Superior temporal gyrus (tissue), 1 donor: ENCODE data around the gene HSPB7.
"Not testable (repeated sequence)": the region's sequence is repeated elsewhere in the genome, so short reads cannot be mapped to it uniquely, and the experiment has no call there.

Experiments used
- DNase-seq: peaks from one replicate; pipeline ENCODE4 v3.0.0-alpha.2; 2016; ENCODE audit errors: extremely low spot score

HSPB7 gene

DNA sequence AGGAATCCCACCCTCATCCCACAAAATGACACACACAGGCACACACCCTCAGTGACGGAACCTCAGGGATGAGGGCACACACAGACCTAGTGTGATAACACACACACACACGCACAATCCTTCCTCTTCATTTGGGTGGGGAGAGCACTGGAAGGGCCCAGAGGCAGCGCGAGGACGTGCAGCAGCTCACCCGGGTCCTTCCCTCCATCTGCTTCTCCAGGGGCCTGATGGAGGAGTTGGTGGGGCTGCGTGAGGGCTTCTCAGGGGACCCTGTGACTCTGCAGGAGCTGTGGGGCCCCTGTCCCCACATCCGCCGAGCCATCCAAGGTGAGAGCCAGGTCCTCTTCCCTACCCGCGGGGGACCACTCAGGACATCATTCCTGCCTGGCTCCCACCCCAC, 4.5 kb upstream of the HSPB7 start:
- no peak for DNase-seq

DNA sequence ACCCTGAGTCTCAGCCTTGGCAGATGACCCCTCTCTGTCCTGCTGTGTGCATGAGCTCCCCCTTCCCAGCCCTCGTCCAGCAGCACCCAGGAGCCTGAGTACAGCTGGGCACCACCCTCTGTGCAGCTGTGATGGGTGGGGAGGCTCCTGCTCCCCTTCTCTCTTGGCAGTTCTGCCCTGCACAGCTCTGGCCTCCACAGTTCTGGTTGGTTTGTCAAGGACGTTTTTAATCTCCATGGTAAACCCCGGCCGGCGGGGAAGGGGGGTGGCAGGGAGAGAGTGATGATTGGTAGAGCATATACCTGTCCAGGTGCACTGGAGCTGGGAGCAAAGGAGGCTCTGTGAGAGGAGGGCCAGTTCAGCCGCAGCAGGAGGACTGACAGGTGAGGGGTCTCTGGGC, 3.8 kb upstream of the HSPB7 start, which contains the start of gene CLCNKA:
Gene CLCNKA (plus strand): TSS at position 356 of the 400 bp plus-strand sequence. CDS start 584 bp downstream, outside the sequence.
- no peak for DNase-seq

DNA sequence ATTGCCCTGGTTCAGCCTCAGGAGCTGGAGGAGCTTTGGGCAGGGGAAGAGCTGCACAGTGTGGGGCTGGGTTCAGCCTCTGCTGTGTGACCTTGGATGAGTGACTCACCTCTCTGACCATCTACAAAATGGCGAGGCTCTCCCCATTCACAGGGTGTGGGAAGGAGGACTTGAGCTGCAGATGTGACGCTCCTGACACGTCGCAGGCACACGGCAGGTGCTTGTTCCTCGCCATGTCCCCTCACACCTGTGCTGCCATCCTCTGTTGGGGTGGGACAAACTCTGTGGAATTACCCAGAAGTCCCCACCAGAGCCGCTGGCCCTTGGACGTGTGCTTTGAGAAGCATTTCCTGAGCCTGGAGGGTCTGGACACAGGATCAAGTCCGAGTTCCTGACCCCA, 3.0 kb upstream of the HSPB7 start:
- DNase-seq: not testable (repeated sequence)

DNA sequence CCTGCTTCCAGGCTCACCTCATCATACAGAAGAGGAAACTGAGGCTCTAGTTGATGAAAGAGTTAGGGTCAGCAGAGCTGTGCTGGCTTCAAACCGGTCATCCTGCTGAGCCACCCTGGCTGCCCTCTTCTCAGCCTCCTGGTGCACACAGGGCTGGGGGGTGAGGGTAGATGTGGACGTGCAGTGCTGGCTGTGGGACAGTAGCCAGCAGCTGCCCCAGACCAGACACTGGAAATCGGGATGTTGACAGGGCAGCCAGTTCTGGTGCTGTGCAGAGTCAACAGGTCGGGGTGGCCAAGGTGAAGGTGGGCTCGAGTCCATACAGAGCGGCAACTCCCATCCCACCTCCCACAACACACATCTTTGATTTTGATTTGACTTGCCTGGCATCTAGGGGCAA, 2.5 kb upstream of the HSPB7 start:
- no peak for DNase-seq

DNA sequence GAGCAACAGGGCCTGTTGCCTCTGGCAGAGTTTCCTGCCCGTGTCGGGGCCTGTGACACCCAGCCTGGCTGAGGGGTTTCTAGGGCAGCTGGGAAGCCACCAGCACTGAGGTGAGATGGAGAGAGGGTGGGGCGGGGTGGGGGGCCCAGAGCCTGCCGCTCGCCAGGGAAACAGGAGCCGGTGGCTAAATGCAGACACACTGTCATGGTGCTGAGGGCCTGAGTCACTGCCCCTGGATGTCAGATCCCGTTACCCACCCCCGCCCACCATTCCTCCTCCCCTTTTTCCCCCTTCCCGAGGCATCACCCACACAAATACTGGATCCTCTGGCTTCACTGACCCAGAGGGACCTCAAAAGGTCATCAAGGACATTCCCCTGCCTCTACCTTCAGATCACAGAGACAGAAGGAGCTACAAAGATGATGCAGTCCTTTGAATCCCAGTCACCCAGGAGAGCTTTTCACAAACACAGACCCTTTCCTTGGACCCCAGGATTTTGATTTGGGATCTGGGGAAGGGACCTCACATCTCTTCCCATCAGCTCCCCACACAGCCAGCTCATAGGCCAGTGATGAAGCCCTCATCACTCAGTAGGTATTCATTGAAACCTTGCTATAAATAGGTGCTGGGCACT, 1.9 kb upstream of the HSPB7 start:
- no peak for DNase-seq

DNA sequence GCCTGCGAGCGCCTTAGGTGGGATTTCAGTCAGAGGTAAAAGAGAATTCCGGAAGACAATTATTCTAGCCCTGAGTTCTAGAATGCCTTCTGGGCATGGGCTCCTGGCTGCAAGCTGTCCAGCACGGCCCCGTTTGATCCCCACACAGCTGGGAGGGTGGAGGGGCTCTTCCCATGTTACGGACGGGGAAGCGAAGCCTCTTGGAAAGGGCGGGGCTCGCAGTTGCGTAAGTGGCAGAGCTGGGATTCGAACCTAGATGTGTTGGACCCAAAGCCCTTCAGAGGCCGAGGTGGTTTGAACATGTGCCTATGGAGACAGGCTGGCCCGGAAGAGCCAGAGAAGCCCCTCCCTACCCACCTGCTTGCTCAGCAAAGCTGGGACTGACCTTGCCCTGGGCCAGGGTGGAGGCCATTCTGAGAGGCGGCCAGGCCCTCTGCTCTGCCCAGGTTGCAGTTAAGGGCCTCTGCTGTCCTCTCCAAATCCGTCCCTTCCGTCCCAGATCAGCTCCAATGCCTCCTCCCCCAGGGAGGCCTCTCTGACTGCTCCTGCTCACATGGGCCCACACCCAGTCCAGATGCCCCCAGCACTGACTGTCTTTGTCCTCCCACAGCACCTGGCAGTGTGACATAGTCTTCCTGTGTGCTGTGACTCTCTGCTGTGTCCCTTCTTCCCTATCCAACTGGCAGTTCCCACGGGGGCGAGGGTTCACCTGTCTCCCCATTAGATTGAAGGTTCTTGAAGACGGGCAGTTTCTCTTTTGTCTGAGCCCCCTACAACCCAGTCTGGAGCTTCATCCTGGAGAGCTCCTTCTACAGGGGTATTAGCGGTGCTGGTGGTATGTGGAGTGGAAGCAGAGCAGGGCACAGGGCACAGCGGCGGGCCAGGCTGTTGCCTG, 1.2 kb upstream of the HSPB7 start:
- DNase-seq: no peak

DNA sequence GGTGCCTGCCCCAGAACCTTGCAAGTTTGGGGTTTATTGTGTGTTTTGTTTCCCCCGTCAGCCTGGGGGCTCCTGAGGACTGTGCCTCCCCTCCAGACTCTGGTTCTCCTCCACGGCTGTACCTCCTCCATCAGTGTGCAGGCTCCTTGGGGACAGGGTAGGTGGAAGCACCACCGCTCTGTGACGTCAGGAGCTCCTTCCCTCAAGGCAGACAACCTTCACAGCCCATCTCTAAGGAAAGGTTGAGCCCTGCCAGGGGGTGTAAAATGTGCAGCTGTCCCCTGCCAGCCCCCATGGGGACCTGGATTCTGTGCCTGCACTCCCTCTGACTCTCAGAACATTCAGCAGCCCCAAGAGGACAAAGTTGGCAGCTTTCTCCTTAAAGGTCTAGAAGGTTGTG, 465 bp upstream of the HSPB7 start:
- no peak for DNase-seq

DNA sequence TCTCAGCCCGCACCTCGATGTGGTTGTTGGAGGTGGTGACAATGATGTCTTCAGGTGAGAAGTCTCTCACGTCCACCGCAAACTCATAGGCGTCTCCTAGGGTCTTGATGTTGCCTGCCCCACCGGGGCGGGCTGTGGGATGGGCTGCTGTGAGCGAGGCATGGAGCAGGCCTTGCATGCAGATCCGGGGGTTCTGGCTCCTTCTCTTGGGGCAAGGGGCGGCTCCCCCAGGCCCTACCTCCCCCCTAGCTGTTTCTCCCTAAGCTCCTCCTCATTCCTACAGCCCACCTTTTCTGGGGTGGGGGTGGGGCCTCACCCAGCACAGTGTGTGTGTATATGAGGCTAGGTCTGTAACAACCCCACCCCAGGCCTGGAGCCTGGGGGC, 775 bp downstream of the HSPB7 start:
- DNase-seq: no peak

DNA sequence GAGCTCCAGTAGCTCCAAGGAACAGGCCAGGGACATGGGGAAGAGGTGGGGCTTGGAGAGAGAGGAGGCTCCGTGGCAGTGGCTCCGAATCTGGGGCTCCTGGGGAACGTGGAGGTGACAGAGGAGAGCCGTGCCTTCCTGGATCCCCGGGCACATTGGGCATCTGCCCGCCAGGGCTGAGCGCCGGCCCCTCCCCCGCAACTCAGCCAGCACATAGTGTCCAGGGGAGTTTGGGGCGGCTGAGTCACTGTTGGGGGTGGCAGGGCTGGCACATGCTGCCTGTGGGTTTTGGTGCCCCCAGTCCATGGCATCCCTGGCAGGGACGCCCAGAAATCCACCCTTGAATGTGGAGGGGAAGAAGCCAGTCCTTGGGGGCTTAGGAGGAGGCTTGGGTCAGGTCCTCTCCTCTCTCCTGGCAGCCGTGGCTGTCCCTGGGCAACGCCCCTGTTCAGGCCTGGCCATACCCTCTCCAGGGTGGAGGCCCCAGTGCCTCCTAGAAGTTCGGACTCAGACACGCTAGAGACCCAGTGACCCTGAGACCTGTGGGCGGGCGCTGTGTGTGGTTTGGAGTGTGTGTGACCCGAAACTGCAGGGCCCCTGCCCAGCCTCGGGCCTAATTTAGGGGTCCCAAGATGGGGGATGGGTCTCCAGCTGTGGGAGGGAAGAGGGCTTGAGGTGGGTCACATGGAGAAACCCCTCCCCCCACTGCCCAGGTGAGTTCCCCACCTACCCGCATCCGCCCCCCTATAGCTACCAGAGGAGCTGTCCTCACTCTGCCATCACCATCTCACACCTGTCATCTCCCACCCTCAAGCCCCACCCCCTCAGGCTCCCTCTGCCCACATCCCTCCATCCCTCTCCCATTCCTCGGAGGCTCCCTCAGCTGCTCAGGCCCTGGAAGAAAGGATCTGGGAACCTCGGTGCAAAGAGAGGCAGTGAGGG, 1.6 kb downstream of the HSPB7 start:
- no peak for DNase-seq

DNA sequence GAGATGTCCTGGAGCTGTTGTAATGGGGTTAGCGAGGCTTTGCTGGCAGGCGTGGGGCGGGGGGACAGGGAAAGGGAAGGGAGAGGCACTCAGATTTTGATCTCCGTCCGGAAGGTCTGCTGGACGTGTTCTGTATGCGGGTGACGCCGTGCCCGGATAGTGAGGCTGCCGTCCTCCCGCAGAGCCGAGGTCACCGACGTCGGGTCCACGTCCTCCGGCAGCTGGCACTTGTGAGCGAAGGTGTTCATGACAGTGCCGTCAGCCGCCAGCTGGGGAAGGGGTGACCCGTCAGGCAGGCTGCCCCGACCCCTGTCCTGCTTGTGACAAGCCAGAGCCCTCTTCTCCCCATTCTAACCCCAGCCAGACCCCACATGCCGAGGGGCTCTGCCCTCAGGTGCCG, 2.4 kb downstream of the HSPB7 start:
- DNase-seq: no peak

DNA sequence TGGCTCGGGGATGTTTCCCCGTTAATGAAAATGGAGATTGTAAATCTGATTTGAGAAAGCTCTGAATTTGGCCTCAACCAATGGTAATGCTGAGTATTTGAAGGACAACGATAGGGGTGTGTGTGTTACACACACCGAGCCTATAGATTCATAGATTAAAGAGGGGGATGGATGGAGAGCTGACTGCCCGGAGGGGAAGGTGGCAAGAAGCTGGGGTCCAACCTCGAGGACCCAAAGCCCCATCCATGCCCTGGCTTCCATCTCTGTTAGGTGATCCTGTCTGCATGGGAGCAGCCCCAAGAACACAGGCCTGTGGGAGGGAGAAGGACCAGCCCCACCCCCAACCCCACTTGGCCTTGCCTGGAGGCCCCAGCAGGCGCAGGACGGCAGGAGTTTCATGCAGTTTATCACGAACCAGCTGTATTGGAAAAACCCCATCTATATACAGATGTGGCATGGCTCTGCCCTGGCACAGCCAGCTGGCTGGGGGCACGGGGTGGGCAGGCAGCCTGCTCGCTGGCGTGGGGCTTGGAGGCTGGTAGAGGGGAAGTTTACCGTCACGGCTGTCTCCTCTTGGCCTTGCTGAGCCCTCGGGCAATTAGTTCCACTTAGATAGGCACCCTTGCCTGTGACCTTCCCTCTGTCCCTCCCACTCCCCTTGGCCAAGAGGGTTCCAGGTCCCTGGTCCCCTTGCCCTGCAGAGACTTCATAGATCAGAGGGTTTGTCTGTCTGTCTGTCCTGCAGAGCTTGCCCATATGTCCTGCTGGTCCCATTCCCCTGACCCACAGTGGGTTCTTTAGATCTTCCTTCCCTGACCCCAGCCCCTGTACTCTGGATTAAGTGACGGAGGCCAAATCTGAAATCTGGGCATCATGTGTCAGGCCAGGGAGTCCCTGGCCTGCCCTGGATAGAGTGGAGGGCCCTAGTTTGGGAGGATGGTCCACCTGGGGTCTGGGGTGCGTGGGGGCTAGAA, 3.0 kb downstream of the HSPB7 start:
- no peak for DNase-seq

DNA sequence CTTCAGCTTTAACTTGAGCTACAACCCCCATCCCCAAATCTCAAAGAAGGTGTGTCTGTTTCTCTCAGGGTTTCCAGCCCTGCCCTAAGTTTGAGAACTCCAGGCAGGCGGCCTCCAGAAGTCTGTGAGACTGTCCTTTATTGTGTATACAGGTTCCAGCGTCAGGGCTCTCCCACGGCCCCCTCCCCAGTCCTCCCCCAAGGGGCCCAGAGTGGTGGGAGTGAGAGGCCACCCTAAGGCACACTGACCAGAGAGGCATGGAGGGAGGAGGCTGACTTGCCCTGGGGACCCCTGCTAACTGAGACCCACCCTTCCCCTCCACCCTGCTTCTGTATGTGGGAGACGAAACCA, 4.0 kb downstream of the HSPB7 start:
- no peak for DNase-seq

DNA sequence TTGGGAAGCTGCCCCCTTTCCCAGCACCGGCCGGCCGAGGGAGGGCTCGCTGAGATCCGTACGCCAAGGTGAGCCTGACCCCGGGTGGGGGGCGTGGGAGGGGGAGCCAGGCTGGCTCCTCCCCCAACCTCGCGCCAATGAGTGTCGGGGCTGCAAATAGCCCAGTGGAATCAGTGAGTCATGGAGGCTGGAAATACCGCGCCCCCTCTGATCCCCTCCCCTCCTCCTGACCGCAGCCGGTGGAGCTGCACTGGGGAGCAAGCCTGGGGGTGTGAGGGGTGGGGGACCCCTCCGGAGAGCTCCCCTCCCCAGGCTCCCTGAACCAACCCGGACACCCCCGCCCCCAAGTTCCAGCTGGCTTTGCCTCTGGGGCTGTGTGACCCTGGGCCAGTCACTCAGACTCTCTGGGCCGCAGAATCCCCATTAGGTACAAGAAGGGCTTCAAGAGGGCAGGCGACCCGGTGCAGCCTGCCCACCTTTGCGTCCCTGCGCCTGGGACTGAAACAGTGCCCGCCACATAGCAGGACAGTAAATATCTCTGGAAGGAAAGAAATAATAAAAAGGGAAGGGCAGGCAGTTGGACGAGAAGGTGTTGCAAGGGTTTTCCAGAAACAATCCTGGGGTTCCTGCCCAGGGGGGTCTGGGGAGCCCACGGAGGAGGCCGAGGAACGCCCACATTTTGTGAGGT, 4.5 kb downstream of the HSPB7 start:
- no peak for DNase-seq

DNA sequence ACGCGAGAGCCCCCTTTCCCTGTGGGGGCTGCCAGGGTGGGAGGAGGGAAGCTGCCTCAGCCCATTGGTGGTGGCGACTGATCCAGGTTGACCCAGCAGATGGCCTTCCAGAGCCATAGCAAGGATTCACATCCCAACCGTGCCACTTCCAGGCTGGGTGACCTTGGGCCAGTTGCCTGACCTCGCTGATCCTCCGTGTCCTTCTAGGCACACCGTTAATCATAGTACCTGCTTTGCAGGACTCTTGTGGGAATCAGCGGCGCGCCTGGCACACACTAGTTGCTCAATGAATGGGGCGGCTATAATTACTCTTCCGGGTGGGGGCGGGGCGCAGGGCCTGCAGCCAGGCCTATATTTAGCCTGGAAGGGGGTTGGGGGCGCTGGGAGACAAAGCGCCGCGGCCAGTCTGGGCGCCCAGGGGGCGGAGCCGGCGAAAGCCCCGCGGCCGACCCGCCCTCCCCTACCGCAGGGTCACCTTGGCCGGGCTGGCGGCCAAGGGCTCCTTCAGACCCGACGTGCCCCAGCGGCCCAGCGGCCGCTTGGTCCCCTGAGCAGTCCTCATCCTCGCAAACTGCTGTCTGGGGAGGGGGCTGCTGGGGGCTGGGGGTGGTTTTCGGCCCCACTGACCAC, 5.1 kb downstream of the HSPB7 start:
- no peak for DNase-seq

DNA sequence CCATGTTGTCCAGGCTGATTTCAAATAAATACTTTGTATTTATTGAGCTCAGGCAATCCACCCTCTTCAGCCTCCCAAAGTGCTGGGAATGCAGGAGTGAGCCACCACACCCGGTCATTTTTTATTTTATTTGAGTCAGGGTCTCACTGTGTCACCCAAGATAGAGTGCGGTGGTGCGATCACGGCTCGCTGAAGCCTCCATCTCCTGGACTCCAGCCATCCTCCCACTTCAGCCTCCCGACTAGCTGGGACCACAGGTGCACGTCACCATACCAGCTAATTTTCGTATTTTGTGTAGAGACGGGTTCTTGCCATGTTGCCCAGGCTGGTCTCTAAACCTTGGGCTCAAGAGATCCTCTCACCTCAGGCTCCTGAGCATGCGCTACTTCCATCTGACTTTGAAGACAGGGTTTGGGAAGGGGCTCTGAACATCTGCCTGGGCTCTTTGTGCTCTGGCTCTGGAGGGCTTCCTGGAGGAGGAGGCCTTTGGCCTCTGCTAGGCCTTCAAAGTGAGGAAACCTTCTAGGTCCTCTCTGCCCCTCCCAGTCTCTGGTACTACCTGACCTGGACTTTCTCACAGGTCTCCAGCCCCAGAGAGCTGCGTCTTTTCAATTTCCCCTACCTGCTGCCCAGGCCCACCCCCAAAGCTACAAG, 5.8 kb downstream of the HSPB7 start:
- DNase-seq: no peak

DNA sequence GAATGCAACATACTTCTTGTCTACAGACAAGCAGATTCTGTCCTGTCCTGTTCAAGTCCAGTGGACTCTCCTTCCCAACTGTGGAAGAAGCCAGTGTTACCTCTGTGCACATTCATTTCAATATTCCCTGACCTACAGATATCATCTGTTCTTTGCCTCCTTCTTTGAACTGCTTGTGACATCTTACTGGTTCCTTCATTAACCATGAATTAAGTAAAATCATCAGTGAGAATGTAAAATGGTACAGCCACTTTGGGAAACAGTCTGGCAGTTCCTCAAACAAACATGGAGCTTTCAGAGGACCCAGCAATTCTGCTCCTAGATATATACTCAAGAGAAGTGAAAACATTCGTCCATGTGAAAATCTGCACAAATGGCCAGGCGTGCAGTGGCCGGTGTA, 7.0 kb downstream of the HSPB7 start:
- DNase-seq: no peak

DNA sequence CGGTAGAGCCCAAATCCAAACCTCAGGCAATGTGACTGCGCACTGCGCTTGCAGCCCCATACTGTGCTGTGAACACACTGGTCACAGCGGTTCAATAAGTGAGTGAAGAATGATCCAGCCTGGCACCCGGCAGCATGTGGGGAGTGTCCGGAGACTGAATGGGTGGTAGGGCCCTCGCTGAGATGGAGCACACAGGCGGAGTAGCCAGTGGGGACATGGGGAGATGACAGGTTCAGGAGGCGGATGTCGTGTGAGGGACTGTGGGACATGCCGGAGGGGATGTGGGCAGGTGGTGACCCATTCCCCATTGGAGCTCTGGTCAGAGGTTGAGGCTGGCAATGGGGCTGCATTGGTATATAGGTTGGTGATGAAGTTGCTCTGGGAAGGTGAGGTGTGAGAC, 8.2 kb downstream of the HSPB7 start:
- no peak for DNase-seq

DNA sequence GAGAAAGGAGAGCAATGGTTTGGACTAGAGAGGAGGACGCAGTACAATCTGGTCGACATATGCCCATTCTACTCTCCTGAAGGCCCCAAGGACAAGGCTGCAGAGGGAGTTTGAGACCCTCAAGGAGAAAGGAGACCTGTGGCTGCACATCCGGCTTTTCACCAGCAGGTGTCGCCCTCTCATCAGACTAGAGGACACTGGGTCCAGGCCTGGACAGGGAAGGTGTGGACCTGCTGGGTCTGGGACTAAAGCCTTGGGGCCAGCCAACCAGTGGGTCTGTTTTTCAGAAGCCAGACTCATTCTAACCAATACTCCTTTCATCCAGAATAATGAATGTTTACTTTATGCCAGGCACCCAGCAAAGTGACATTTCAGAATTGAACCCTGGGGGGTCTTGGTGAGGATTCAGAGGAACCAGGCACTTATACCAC, 8.8 kb downstream of the HSPB7 start:
- peak; percentile 85 for DNase-seq

DNA sequence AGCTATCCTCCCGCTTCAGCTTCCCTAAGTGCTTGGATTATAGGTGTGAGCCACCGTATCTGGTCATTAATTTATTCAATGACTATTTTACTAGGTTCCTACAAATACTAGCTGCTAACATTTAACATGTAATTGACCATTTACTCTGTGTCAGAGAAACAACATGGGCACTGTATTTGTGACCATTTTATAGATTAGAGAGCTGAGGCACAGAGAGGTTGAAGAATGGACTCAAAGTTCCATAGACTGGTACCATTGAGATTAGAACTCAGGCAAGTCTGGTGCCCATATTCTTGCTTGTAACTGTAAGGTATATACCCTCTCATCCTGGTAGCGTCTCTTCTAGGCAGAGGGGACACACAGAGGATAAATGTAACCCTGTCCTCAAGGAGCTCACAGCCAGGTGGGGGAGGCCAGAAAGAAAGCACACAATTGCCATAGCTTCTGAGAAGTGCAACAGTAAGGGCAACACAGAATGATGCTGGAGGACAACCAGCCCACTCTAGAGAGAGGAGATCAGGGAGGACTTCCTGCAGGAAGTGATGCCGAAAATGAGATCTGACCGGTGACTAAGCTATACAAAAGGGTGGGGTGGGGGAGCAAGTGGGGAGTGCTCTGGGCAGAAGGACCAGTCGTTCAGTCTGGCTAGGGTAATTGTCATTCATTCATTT, 10.0 kb downstream of the HSPB7 start:
- DNase-seq: no peak
